Measurements from ENCODE around the gene PEPD.

PEPD gene

DNA sequence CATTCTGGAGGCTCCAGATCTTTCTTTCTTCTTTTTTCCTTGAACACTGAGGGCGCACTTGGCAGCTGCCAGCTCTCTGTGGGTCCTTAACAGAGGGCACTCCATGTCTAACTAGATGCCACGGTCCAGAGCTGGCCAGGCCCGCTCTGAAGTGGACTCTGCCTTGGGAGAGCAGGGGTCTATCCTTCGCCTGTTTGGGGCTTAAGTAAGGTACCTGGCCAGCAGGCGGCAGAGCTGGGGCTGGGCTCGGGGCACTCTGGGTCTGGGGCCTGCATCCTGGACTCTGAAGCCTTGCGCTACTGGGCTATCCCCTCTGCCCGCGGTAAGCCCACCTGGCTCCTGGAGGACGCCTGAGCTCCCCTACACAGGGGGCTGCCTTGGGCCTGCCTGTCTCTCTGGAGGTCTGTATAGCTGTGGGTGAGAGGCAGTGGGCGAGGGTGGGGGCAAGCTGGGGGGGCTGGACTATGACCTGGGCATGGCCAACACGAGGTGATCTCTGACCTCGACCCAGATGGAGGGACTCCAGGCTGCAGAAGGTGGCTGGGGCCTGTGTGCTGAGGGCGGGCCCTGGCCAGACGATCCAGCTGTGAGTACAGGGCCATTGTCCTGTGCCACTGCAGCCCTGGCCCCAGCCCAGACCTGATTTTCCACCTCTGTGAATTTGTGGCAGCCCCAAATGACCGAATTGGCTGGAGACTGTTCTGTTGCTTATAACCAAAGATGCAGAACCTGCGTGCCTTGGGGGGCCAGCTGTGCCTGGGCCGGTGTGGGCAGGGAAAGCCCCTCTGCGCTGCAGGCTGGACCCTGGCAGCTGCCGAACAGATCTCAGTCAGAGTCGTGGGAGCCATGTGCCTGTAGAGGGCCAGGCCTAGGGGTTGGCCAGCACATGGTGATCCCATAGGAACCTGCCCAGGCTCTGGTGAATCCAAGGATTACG is 121.6 kb downstream of the PEPD start:
- ChIA-PET POLR2A (interaction anchor here (0.7 kb wide), 1 partner anchor 326 kb away, joined by 3 read pairs; no protein-coding TSS in a partner anchor), CTCF (interaction anchor here (0.7 to 1.5 kb wide), 2 partner anchors 23 to 165 kb away, joined by 3 read pairs; no protein-coding TSS in a partner anchor)
- no peak for DNase-seq (ENCODE audit: extremely low spot score)
- TF ChIP-seq HDGF (IDR thresholded peaks at IDR 0.05; ENCODE audit: borderline replicate concordance) (no peak), ZNF384 (IDR thresholded peaks at IDR 0.05) (no peak), BHLHE40 (IDR thresholded peaks at IDR 0.05; ENCODE audit: borderline replicate concordance) (no peak), NFRKB (IDR thresholded peaks at IDR 0.05) (no peak), LEF1 (IDR thresholded peaks at IDR 0.05; ENCODE audit: borderline replicate concordance) (no peak), ELF4 (IDR thresholded peaks at IDR 0.05) (no peak), FOXK2 (IDR thresholded peaks at IDR 0.05) (no peak)

- DNase-seq (ENCODE audit: extremely low spot score) = no peak
- TF ChIP-seq PKNOX1 (IDR thresholded peaks at IDR 0.05) (no peak), FOXM1 (IDR thresholded peaks at IDR 0.05; ENCODE audit: borderline replicate concordance) (no peak), BHLHE40 (IDR thresholded peaks at IDR 0.05; ENCODE audit: borderline replicate concordance) (no peak), TARDBP (IDR thresholded peaks at IDR 0.05) (no peak), SUZ12 (IDR thresholded peaks at IDR 0.05) (no peak), LEF1 (IDR thresholded peaks at IDR 0.05; ENCODE audit: borderline replicate concordance) (no peak), FOXK2 (IDR thresholded peaks at IDR 0.05) (no peak), ARNT (IDR thresholded peaks at IDR 0.05) (no peak), L3MBTL2 (conservative IDR thresholded peaks at IDR 0.05) (no peak)
- ChIA-PET POLR2A (interaction anchor here (0.7 kb wide), 1 partner anchor 326 kb away, joined by 3 read pairs; no protein-coding TSS in a partner anchor), CTCF (interaction anchor here (0.7 to 1.5 kb wide), 2 partner anchors 23 to 164 kb away, joined by 3 read pairs; no protein-coding TSS in a partner anchor)
Observed at GRCh38 chr19:33399081-33399744, 122.4 kb downstream of the PEPD start.

DNA sequence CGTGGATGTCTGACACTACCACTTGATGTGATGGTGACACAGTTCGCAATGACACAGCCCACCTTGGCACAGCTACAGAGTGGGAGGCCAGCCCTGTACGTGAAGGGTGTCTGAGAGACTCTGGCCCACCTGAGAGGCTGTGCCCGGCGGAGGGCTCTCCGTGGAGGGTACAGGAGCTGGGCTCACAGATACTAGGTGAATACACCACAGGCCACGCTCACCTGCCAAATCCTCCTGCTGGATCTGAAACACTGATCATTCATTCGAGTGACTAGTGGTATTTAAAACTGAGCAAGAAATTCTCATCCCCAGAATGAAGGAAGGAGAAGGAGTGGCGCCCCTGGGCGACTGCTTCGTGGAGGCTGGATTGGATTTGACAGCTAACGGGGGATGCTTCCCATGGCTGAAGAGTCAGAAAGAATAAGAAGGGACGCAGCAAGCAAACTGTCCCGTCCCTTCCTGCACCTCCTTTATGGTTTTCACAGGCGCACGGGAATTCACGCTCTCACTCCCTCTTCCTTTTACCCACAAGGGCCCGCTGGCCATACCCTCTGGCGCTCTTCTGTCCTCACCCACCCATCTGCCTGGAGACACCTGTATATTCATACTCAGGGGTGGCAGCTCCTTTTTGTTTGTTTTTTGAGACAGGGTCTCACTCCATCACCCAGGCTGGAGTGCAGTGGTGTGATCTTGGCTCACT is 123.1 kb downstream of the PEPD start:
- DNase-seq (ENCODE audit: extremely low spot score) = no peak
- TF ChIP-seq FOXA1 (IDR thresholded peaks at IDR 0.05) (no peak), NFRKB (IDR thresholded peaks at IDR 0.05) (no peak), TARDBP (IDR thresholded peaks at IDR 0.05) (no peak), L3MBTL2 (conservative IDR thresholded peaks at IDR 0.05) (no peak)
- ChIA-PET POLR2A (no interaction called here), CTCF (interaction anchor here (0.6 to 1.5 kb wide), 5 partner anchors 13 to 174 kb away, joined by 3 to 4 read pairs (median 3); no protein-coding TSS in a partner anchor)

DNA sequence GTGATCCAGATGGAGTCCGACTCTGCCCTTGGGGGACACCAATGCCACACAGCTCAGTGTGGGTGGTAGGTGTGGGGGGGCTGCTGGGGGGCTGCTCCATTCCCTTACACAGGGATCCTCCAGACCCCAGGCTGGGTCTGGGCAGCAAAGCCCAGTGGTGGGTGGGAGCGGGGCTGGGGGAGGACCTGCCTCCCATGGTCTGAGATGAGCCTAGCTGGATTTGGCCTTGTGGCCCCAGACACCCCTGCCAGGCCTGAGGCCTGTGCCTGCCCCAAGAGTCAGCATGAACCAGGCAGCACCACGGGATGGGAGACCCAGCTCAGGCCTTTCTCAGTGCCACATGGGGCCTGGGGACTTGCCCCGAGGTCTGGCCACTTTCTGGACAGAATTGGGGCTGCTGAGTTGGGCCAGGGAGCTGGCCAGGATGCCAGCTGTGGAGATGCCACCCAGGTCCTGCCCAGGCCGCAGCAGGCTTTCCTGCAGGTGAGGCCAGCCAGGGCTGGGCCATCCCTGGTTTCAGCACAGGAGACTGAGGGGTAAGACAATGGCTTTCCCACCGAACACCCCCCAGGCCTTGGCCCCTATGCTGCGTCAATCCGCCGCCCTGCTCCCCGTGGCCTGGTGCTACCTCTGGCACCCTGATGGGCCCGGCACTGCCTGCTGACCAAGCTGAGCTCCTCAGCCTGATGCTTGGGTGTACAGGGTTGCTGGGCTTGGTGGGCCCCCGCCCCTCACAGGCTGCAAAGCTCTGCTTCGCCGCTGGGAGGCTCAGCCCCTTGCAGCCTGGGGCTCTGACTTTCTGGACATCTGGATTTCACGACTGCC is 123.8 kb downstream of the PEPD start:
- CTCF ChIA-PET = interaction anchor here (0.5 to 1.1 kb wide), 5 partner anchors 12 to 702 kb away, joined by 3 to 4 read pairs (median 4); no protein-coding TSS in a partner anchor
- POLR2A ChIA-PET = no interaction called here
- TF ChIP-seq ARNT (IDR thresholded peaks at IDR 0.05) (no peak), SUZ12 (IDR thresholded peaks at IDR 0.05) (no peak), CTBP1 (IDR thresholded peaks at IDR 0.05; ENCODE audit: borderline replicate concordance) (no peak), FOXM1 (IDR thresholded peaks at IDR 0.05; ENCODE audit: borderline replicate concordance) (no peak), FOXA1 (IDR thresholded peaks at IDR 0.05) (no peak), SP1 (IDR thresholded peaks at IDR 0.05) (no peak), FOXK2 (IDR thresholded peaks at IDR 0.05) (no peak), PKNOX1 (IDR thresholded peaks at IDR 0.05) (no peak), L3MBTL2 (conservative IDR thresholded peaks at IDR 0.05) (no peak), LEF1 (IDR thresholded peaks at IDR 0.05; ENCODE audit: borderline replicate concordance) (no peak), ELF4 (IDR thresholded peaks at IDR 0.05) (no peak), NFRKB (IDR thresholded peaks at IDR 0.05) (no peak), ZNF384 (IDR thresholded peaks at IDR 0.05) (no peak), HDGF (IDR thresholded peaks at IDR 0.05; ENCODE audit: borderline replicate concordance) (no peak), BHLHE40 (IDR thresholded peaks at IDR 0.05; ENCODE audit: borderline replicate concordance) (no peak), TARDBP (IDR thresholded peaks at IDR 0.05) (no peak)
- DNase-seq (ENCODE audit: extremely low spot score) = peak; percentile 66

DNA sequence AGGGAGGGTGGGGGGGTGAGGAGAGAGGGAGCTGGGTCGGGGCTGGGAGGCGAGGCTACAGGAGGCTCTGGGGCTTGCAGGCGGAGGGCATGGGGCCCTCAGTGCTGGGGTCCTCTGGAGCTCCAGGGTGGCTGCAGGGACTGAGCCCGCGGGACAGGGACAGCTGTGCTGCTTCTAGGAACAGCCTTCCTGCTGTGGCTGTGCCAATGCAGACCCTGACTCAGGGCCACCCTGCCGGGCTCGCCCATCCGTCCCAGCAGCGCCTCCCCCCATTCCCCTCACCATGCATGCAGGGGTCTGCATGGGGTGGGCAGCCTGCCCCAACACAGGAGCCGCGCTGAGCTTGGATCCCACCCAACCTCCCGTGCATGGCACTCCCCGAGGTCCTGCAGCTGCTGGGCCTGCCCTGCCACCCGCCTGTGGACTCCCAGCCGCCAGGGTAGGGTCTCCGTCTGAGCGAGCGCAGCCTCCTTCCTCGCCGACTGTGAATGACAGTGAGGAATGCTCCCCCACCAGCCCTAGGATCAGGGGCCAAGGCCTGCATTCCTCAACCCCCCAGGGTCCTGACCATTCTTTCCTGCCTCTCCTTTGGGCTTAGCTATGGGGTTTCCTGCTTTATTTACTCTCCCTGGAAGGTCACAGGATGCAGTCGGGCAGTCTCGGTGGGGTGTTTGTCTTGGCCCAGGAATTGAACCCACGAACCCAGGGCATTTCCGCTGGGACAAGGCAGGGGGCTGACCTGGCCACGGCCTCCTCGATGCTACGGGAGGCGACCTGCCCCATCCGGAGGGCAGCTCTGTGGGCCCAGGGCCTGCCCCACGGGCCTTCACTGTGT is 124.7 kb downstream of the PEPD start:
- CTCF ChIA-PET = interaction anchor here (0.5 to 0.7 kb wide), 2 partner anchors 34 to 703 kb away, joined by 3 to 4 read pairs; no protein-coding TSS in a partner anchor
- POLR2A ChIA-PET = no interaction called here
- TF ChIP-seq LEF1 (IDR thresholded peaks at IDR 0.05; ENCODE audit: borderline replicate concordance) = no peak
- no peak for TF ChIP-seq FOXK2 (IDR thresholded peaks at IDR 0.05)
- no peak for TF ChIP-seq HDGF (IDR thresholded peaks at IDR 0.05; ENCODE audit: borderline replicate concordance)
- TF ChIP-seq L3MBTL2 (conservative IDR thresholded peaks at IDR 0.05) = no peak
- no peak for TF ChIP-seq BHLHE40 (IDR thresholded peaks at IDR 0.05; ENCODE audit: borderline replicate concordance)
- no peak for TF ChIP-seq SUZ12 (IDR thresholded peaks at IDR 0.05)
- TF ChIP-seq TARDBP (IDR thresholded peaks at IDR 0.05) = no peak
- no peak for TF ChIP-seq ZNF384 (IDR thresholded peaks at IDR 0.05)
- no peak for TF ChIP-seq ELF4 (IDR thresholded peaks at IDR 0.05)
- no peak for DNase-seq (ENCODE audit: extremely low spot score)

All from HEK293T (cell line).